GM20431 (cell line): Measurements from ENCODE around the gene ABLIM1.

Experiments
- in situ Hi-C: fragments of 300-500 bp; cut with MseI, MboI; formaldehyde crosslinking; loops from one replicate; pipeline ENCODE4 v1.15.0; 2020; ENCODE audit warnings: low sequenced_read_pairs; ENCODE audit not compliant: unreplicated experiment

ABLIM1 gene

GRCh38 chr10:114559636-114560035 lies 98.4 kb downstream of the ABLIM1 start:
- in situ Hi-C loops: loop anchor here (10.0 kb wide), 1 partner anchor 135 kb away; no protein-coding TSS in a partner anchor

GRCh38 chr10:114557854-114558253 lies 100.2 kb downstream of the ABLIM1 start:
- in situ Hi-C loops: loop anchor here (10.0 kb wide), 1 partner anchor 137 kb away; no protein-coding TSS in a partner anchor

GRCh38 chr10:114556236-114557122 lies 101.6 kb downstream of the ABLIM1 start:
- in situ Hi-C loops: loop anchor here (10.0 kb wide), 1 partner anchor 138 kb away; no protein-coding TSS in a partner anchor

GRCh38 chr10:114553436-114553835 lies 104.6 kb downstream of the ABLIM1 start:
- in situ Hi-C loops: loop anchor here (10.0 kb wide), 1 partner anchor 141 kb away; no protein-coding TSS in a partner anchor

GRCh38 chr10:114552050-114552449 lies 106.0 kb downstream of the ABLIM1 start:
- in situ Hi-C loops: loop anchor here (10.0 kb wide), 1 partner anchor 143 kb away; no protein-coding TSS in a partner anchor

GRCh38 chr10:114551636-114551972 lies 106.5 kb downstream of the ABLIM1 start:
- in situ Hi-C loops: loop anchor here (10.0 kb wide), 1 partner anchor 143 kb away; no protein-coding TSS in a partner anchor

GRCh38 chr10:114550756-114551635 lies 107.1 kb downstream of the ABLIM1 start:
- in situ Hi-C loops: loop anchor here (10.0 kb wide), 1 partner anchor 144 kb away; no protein-coding TSS in a partner anchor

- in situ Hi-C loops: no loop called here
These were observed 109.4 kb downstream of the ABLIM1 start for GRCh38 chr10:114548662-114549061.

- in situ Hi-C loops: no loop called here
These were observed 110.6 kb downstream of the ABLIM1 start for GRCh38 chr10:114547514-114547913.

GRCh38 chr10:114547056-114547455 lies 111.0 kb downstream of the ABLIM1 start:
- in situ Hi-C loops: no loop called here

GRCh38 chr10:114545819-114546218 lies 112.3 kb downstream of the ABLIM1 start:
- in situ Hi-C loops: no loop called here

- in situ Hi-C loops: no loop called here
These were observed 113.0 kb downstream of the ABLIM1 start for GRCh38 chr10:114545071-114545470.

- in situ Hi-C loops: no loop called here
These were observed 113.9 kb downstream of the ABLIM1 start for GRCh38 chr10:114544045-114544659.

GRCh38 chr10:114543456-114543855 lies 114.6 kb downstream of the ABLIM1 start:
- in situ Hi-C loops: no loop called here

- in situ Hi-C loops: no loop called here
These were observed 115.7 kb downstream of the ABLIM1 start for GRCh38 chr10:114542373-114542772.

- in situ Hi-C loops: no loop called here
These were observed 116.3 kb downstream of the ABLIM1 start for GRCh38 chr10:114541797-114542160.

GRCh38 chr10:114541081-114541796 lies 116.8 kb downstream of the ABLIM1 start:
- in situ Hi-C loops: no loop called here

GRCh38 chr10:114540236-114540635 lies 117.8 kb downstream of the ABLIM1 start:
- in situ Hi-C loops: no loop called here

GRCh38 chr10:114539623-114540022 lies 118.5 kb downstream of the ABLIM1 start:
- in situ Hi-C loops: no loop called here
